ENCODE data around the gene EIF4EBP2. TPM values are rescaled to one million over a fixed set of nuclear protein-coding genes. Genes with fewer than 3 reads are reported as not detected.

EIF4EBP2 gene
- total RNA-seq, 2 donors from 2014 or later: 49.8 to 54.6 TPM

DNA sequence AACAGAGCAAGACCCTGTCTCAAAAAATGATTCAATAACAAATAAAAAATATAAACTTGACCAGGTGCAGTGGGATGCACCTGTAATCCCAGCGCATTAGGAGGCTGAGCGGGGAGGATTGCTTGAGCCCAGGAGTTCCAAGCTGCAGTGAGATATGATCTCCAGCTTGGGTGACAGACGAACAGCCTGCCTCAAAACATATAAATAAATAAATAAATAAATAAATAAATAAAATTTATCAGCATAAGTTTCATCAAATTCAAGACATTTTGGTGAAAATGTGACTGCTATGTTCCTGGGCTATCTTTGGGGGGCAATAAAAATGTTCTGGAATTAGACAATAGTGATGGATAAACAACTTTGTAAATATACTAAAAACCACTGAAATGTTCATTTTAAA lies 4.8 kb upstream of the EIF4EBP2 start:
- Mint-ChIP-seq H3K27me3 (no peaks in the 10 kb centered on the region), H3K4me1 (ENCODE audit: low read depth in 2 of 2) (peaks cover 5 to 9% of the 10 kb centered on the region in 2 donors), H3K4me3 (no peak overlapping the region), H3K9me3 (no peaks in the 10 kb centered on the region), H3K27ac (no peak overlapping the region), H3K36me3 (no peaks in the 10 kb centered on the region)
- ATAC-seq (no peak), DNase-seq (ENCODE audit: low spot score) (no peak)

DNA sequence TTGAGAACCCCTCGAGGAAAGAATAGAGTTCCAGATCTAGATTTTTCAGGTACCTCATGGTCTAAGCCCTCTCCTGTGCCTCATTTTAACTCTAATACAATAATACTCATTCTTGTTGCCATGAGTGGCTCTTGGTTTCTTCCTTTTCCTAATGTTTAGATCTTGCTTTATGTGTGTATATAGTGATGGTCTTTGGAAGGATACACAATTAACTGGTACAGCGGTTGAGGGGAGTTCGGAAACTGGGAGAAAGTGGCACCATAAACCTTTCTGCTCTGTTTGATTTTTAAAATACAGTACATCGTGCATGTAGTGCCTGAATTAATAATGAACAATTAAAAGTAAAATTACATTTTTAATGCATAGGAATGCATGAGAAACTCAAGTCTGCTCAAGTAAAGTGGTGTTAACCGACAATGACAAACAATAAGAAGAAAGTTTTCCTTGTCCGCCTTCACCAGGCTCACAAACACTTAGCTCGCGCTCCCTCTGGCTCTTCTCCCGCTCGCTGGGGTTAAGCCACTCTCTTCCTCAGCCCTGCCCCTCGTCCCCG lies 386 bp upstream of the EIF4EBP2 start:
- Mint-ChIP-seq H3K27ac (peak overlapping the region; percentile 66 to 89), H3K4me1 (ENCODE audit: low read depth in 2 of 2) (peaks cover 33% of the 10 kb centered on the region in 2 donors), H3K36me3 (no peaks in the 10 kb centered on the region), H3K4me3 (peak overlapping the region; percentile 98), H3K27me3 (no peaks in the 10 kb centered on the region), H3K9me3 (no peaks in the 10 kb centered on the region)
- DNase-seq (ENCODE audit: low spot score): no peak
- ATAC-seq: no peak

DNA sequence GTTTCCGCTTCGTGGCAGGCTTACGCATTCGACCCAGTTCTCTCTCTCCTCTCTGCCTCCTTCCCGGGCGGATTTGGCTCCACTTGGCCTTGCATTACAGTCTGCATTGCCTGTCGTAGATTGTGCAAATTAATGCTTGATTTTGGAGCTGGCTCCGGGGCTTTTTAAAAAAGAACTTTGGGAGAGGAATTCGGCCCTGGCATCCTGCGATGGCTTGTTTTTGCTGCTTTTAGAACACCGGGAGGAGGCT lies 767 bp downstream of the EIF4EBP2 start:
- no peak for ATAC-seq
- H3K4me1 Mint-ChIP-seq (ENCODE audit: low read depth in 2 of 2): peaks cover 43 to 44% of the 10 kb centered on the region in 2 donors
- H3K27me3 Mint-ChIP-seq: no peaks in the 10 kb centered on the region
- no peaks in the 10 kb centered on the region for H3K9me3 Mint-ChIP-seq
- H3K36me3 Mint-ChIP-seq: peaks cover 3% of the 10 kb centered on the region
- DNase-seq (ENCODE audit: low spot score): no peak
- peak overlapping the region; percentile 89 to 97 for H3K27ac Mint-ChIP-seq
- H3K4me3 Mint-ChIP-seq: peak overlapping the region; percentile 98

DNA sequence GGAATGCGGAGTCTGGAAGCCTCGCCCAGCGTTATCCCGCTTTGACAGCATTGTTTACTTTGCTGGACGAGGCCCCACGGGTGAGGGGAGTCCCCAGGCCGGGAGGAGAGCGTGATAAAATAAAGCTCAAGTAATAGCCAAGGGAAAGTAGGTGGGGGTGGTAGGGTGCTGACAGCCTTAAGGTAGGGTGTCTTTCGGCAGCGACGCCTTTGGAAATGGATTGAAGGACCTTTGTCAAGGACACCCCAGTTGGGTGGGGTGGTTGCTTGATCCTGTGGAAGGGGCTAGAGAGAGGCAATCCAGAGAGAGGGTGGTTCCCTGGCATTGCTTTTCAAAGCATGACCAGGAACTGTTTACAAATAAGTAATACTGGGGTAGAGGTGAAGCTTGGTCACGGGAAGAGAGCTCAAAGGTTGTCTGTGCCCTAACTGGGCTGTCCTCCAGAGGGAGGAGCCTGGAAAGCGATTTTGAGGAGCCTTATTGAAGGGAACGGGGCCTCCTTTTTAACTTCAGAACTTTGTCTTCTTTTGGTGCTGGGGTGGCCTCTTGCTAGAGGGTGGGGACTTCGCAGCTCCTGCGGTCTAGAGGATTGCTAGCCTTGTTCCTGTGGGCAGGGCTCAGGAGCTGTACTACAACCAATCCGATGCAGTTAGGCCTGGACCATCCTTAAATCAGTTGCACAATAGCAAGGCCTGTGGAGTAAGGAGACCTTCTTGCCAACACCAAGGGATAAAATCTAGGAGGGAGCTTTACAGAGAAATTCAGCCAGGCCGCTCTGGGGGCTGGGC lies 1.3 kb downstream of the EIF4EBP2 start:
- no peaks in the 10 kb centered on the region for H3K27me3 Mint-ChIP-seq
- H3K4me1 Mint-ChIP-seq (ENCODE audit: low read depth in 2 of 2): peaks cover 45 to 47% of the 10 kb centered on the region in 2 donors
- peaks cover 6% of the 10 kb centered on the region for H3K36me3 Mint-ChIP-seq
- H3K27ac Mint-ChIP-seq: peak overlapping the region; percentile 89 to 97
- peak; percentile 72 to 74 for ATAC-seq
- DNase-seq (ENCODE audit: low spot score): peak; percentile 74
- H3K4me3 Mint-ChIP-seq: peak overlapping the region; percentile 98
- no peaks in the 10 kb centered on the region for H3K9me3 Mint-ChIP-seq

DNA sequence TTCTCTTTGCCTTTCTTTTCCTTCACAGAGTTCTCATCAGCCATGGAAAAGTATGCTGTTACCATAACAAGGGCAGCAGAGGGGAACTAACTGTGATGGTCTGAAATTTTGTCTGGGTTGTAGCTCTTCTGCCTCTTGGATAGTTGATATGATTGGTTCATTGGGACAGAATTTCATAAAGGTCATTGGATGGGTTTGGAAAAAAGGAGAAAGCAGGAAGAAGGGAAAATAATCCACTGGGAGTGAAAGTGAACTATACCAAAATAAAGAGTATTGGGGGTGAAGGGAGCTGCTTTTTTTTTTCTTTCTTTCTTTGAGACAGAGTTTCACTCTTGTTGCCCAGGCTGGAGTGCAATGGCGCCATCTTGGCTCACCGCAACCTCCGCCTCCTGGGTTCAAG lies 5.8 kb downstream of the EIF4EBP2 start:
- Mint-ChIP-seq H3K27me3 (no peaks in the 10 kb centered on the region), H3K4me1 (ENCODE audit: low read depth in 2 of 2) (peaks cover 49 to 66% of the 10 kb centered on the region in 2 donors), H3K27ac (no peak overlapping the region), H3K36me3 (peaks cover 6% of the 10 kb centered on the region), H3K4me3 (no peak overlapping the region), H3K9me3 (no peaks in the 10 kb centered on the region)
- ATAC-seq (no peak), DNase-seq (ENCODE audit: low spot score) (no peak)

DNA sequence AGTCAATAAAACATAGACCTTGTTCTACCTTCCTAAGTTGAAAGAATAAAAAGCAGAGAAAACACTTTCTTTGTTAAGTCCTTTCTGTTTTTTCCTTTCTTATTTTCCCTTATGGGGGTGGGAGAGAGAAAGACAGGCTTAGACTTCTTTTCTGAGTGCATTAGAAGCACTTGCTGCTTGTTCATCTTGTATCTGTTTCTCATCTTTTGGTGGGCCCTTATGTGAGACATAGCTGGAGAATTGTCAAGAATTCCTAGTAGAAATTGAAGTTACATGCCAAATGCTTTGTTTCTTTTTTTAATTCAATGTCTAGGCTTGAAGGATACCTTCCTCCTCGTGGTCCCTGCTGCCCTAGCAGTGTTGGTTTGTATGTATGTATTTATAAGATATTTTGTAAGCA lies 6.7 kb downstream of the EIF4EBP2 start:
- no peak overlapping the region for H3K27ac Mint-ChIP-seq
- H3K9me3 Mint-ChIP-seq: no peaks in the 10 kb centered on the region
- H3K36me3 Mint-ChIP-seq: peaks cover 6% of the 10 kb centered on the region
- no peak for DNase-seq (ENCODE audit: low spot score)
- H3K4me3 Mint-ChIP-seq: no peak overlapping the region
- no peaks in the 10 kb centered on the region for H3K27me3 Mint-ChIP-seq
- ATAC-seq: no peak
- H3K4me1 Mint-ChIP-seq (ENCODE audit: low read depth in 2 of 2): peaks cover 47 to 65% of the 10 kb centered on the region in 2 donors

DNA sequence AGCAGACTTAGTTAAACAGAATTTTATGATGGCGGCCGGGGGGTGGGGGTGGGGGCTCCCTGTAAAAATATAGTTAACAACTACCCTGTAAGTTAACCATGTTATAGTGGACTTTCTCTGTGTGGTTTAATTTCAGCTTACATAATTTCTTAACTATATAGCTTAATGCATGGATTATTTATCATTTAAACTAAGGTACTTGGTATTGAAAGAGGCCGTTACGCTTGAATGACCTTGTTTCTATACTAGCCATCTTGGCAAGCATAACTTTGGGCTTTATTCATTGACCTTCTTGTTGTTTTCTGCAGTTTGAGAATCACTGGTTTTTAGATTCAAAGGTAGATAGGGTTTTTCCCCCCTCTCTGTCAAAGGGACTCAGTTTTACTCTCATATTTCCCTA lies 8.4 kb downstream of the EIF4EBP2 start:
- H3K27ac Mint-ChIP-seq: peak overlapping the region in 1 of 2 donors; percentile 40
- DNase-seq (ENCODE audit: low spot score): no peak
- no peak for ATAC-seq
- H3K36me3 Mint-ChIP-seq: peaks cover 6% of the 10 kb centered on the region
- H3K9me3 Mint-ChIP-seq: no peaks in the 10 kb centered on the region
- H3K4me1 Mint-ChIP-seq (ENCODE audit: low read depth in 2 of 2): peaks cover 42 to 61% of the 10 kb centered on the region in 2 donors
- H3K4me3 Mint-ChIP-seq: no peak overlapping the region
- no peaks in the 10 kb centered on the region for H3K27me3 Mint-ChIP-seq

DNA sequence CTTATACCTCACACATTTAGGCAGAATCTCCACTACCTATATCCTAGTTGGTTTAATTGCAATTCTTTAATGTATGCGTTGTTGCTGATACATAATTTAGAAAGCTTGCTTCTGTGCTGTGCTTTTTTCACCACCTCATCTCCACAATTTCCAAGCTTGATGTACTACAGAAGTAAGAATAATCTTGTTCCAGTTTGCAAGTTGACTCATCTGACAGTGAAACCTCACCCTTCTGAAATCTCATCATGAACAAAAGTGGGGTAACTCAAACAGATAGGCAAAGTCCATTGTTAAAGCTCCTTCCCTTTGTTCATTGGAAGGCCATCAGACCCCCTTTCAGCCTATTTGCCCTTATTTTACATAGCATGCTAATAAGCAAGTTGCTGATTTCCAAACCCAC lies 13.6 kb downstream of the EIF4EBP2 start:
- peaks cover 29 to 33% of the 10 kb centered on the region in 2 donors for H3K4me1 Mint-ChIP-seq (ENCODE audit: low read depth in 2 of 2)
- peaks cover 12% of the 10 kb centered on the region for H3K36me3 Mint-ChIP-seq
- peak overlapping the region; percentile 29 to 46 for H3K27ac Mint-ChIP-seq
- peak overlapping the region; percentile 13 for H3K4me3 Mint-ChIP-seq
- H3K27me3 Mint-ChIP-seq: no peaks in the 10 kb centered on the region
- ATAC-seq: no peak
- no peaks in the 10 kb centered on the region for H3K9me3 Mint-ChIP-seq
- no peak for DNase-seq (ENCODE audit: low spot score)

DNA sequence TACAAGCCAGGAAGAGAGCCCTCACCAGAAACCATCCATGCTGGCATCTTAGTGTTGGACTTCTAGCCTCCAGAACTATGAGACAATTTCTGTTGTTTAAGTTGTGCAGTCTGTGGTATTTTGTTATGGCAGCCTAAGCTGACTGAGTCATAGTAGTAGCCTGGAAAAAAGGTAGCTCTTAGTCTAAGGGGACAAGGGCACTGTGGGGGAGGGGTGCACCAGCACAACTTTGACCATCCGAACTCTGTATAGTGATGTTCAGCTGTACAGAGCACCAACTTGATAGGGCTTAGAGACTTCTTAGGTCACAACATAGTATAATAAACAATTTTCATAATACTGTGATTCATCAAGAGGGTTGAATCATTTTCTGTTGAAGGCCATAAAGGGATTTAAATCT lies 14.3 kb downstream of the EIF4EBP2 start:
- Mint-ChIP-seq H3K27ac (peak overlapping the region in 1 of 2 donors; percentile 46), H3K27me3 (no peaks in the 10 kb centered on the region), H3K36me3 (peaks cover 19% of the 10 kb centered on the region), H3K9me3 (no peaks in the 10 kb centered on the region), H3K4me3 (no peak overlapping the region), H3K4me1 (ENCODE audit: low read depth in 2 of 2) (peaks cover 26 to 27% of the 10 kb centered on the region in 2 donors)
- DNase-seq (ENCODE audit: low spot score) (no peak), ATAC-seq (no peak)

DNA sequence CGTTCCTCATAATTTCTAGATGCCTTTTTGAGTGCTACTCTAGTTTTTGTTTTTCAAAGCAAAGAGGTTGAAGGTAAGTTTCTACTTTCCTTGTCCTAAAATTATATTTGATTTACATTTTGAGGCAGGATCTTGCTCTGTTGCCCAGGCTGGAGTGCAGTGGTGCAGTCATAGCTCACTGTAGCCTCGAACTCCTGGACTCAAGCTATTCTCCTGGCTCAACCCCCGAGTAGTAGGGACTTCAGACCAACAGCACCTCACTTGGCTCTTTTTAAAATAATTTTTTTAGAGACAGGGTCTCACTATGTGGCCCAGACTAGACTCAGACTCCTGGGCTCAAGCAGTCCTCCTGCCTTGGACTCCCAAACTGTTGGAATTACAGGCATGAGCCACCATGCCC lies 14.8 kb downstream of the EIF4EBP2 start:
- H3K4me3 Mint-ChIP-seq: no peak overlapping the region
- peaks cover 23% of the 10 kb centered on the region for H3K36me3 Mint-ChIP-seq
- H3K27me3 Mint-ChIP-seq: no peaks in the 10 kb centered on the region
- H3K27ac Mint-ChIP-seq: no peak overlapping the region
- no peaks in the 10 kb centered on the region for H3K9me3 Mint-ChIP-seq
- DNase-seq (ENCODE audit: low spot score) (no peak), ATAC-seq (no peak)
- peaks cover 25 to 26% of the 10 kb centered on the region in 2 donors for H3K4me1 Mint-ChIP-seq (ENCODE audit: low read depth in 2 of 2)

DNA sequence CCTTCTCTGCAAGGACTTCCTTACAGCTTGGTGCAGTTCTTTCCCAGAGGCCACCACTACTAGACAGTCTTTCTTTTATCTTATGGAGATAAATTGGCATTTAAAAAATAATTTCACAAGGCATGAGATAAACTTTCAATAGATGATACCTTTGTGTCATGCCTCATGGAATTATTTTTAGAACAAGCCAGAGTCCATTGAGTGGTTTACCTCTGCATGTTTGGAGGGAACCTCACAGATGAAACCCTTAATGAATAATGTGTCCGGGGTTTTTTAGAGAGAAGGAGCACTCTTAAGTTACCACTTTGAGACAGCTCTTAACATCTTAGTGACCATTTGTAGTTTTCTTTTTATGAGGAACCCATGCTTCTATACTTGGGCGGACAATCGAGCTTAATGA lies 20.4 kb downstream of the EIF4EBP2 start:
- Mint-ChIP-seq H3K36me3 (peaks cover 33% of the 10 kb centered on the region), H3K27ac (no peak overlapping the region), H3K9me3 (no peaks in the 10 kb centered on the region), H3K4me3 (no peak overlapping the region), H3K27me3 (no peaks in the 10 kb centered on the region), H3K4me1 (ENCODE audit: low read depth in 2 of 2) (no peaks in the 10 kb centered on the region)
- DNase-seq (ENCODE audit: low spot score) (no peak), ATAC-seq (no peak)

DNA sequence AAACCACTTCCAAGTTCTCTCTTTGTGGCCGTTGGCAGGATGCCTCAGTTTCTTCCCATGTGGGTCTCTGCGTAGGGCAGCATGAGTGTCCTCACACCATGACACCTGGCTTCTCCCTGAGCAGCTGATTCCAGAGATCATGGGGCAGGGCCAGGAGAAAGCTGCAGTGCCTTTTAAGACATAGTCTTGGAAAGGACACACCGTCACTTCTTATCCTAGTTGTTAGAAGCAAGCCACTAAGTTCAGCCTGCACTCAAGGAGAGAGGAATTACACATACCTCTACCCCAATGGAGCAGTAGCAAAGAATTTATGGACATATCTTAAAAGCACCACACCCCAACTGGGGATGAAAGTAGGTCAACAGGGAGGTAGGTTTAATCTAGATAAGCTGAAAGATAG lies 21.2 kb downstream of the EIF4EBP2 start:
- H3K27me3 Mint-ChIP-seq: no peaks in the 10 kb centered on the region
- DNase-seq (ENCODE audit: low spot score): no peak
- no peak overlapping the region for H3K4me3 Mint-ChIP-seq
- peaks cover 28% of the 10 kb centered on the region for H3K36me3 Mint-ChIP-seq
- H3K27ac Mint-ChIP-seq: no peak overlapping the region
- H3K4me1 Mint-ChIP-seq (ENCODE audit: low read depth in 2 of 2): no peaks in the 10 kb centered on the region
- ATAC-seq: no peak
- no peaks in the 10 kb centered on the region for H3K9me3 Mint-ChIP-seq

DNA sequence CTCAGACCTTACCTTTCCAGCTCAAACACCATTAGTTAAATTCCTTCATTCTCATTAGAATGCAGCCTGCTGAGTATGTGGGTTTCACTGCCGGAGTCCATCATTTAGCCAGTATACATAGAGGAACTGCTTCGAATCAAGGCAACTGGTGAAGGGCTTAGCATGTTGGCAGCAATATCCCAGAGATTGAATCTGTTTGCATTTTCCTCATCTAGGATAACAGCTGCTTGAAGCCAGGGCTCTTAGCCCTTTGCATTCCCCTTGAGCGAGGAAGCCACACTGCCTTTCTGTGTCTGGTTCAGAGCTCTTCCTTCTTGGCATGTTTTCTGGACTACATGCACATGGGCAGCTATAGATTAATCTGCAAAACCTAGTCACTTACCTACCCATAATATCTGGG lies 22.9 kb downstream of the EIF4EBP2 start:
- H3K27ac Mint-ChIP-seq: no peak overlapping the region
- ATAC-seq: no peak
- no peaks in the 10 kb centered on the region for H3K9me3 Mint-ChIP-seq
- peaks cover 0 to 1% of the 10 kb centered on the region in 2 donors for H3K4me1 Mint-ChIP-seq (ENCODE audit: low read depth in 2 of 2)
- no peak overlapping the region for H3K4me3 Mint-ChIP-seq
- peaks cover 28% of the 10 kb centered on the region for H3K36me3 Mint-ChIP-seq
- no peaks in the 10 kb centered on the region for H3K27me3 Mint-ChIP-seq
- DNase-seq (ENCODE audit: low spot score): no peak

DNA sequence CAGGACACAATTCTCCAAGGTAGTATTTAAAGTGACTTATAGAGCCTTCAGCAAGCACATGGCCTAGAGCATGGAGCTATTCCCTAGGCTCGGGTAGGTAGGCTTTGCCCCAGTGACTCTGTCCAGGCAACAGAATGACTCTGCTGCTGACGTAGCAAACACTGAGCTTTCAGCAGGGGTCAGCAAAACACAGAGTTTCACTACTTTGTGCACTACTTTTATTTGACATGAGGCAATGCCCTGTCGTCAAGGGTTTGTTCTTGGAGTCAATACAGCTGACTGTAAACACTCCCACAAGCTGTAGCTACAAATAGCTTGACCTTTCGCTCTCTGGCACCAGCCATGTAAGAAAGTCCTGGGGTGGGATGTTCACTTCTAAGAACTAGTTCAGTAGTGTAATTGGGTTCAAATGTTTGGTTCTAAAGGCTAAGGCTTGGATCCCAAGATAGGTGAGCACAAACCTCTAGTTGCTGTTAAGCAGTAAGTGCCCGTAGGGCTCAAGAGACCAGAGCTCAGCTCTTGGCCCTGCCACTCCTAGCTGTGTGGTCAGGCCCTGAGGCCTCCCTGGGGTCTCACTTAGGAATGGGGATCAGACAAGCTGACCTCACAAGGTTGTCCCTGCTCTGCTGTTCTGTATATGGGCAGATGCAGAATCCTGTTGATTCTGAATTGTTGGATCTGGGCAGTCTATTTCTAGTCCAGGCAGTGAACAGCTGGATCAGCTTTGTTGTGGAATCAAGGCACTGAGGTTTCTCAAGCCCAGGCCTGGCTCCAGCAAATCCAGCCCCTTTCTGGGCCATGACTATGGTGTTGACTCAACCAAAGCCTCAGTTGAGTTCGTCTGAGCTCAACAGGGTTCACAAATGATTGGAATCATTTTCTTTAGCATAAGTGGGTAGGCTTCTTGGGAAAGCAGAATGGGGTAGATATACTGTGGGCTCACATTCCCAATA lies 26.8 kb downstream of the EIF4EBP2 start:
- ATAC-seq: no peak

More for the DNA sequence above, 26.8 kb downstream of the EIF4EBP2 start:
- H3K27ac Mint-ChIP-seq: no peak overlapping the region
- no peaks in the 10 kb centered on the region for H3K27me3 Mint-ChIP-seq
- no peak overlapping the region for H3K4me3 Mint-ChIP-seq
- peaks cover 5% of the 10 kb centered on the region for H3K36me3 Mint-ChIP-seq
- no peaks in the 10 kb centered on the region for H3K9me3 Mint-ChIP-seq
- H3K4me1 Mint-ChIP-seq (ENCODE audit: low read depth in 2 of 2): peaks cover 6 to 11% of the 10 kb centered on the region in 2 donors
- no peak for DNase-seq (ENCODE audit: low spot score)
